ENCODE results near the gene C11orf21.

The C11orf21 gene

DNA sequence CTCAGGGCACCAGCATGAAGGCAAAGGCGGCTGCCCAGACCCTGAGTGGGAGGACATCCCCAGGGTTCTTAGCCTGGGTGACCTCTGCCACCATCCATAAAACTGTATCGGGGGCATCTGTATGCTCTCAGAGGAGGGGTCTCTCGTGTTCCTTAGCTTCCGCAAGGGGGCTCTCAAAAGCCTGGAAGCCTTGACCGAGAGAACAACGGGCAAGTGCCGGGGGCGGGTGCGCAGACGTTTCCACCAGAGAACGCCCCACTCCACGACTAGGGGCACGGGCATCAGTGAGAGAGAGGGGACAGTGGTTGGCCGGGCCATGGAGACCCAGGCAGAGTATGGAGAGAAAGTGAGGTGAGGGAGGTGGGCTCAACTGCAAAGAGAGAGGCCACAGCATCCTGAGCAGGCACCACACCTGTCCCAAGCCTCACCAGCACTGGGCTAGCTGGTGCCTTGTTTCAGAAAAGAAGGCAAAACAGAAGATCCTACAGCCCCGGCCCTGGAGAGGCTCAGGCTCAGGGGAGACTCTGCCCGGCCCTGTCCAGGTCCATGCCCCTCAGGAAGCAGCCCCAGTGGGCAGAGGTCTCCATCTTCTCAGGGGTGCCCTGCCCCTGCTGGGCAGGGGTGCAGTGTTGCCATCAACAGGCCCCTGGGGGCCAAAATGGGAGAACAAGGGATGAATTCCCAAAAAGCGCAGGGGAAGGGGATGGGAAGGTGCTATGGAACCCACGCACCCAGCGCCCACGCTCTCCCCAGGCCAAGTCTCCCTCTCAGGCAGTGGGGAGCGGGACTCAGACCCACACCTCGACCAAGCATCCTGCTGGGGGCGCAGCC, 6.0 kb upstream of the C11orf21 start:
- DNase-seq, result no peak

DNA sequence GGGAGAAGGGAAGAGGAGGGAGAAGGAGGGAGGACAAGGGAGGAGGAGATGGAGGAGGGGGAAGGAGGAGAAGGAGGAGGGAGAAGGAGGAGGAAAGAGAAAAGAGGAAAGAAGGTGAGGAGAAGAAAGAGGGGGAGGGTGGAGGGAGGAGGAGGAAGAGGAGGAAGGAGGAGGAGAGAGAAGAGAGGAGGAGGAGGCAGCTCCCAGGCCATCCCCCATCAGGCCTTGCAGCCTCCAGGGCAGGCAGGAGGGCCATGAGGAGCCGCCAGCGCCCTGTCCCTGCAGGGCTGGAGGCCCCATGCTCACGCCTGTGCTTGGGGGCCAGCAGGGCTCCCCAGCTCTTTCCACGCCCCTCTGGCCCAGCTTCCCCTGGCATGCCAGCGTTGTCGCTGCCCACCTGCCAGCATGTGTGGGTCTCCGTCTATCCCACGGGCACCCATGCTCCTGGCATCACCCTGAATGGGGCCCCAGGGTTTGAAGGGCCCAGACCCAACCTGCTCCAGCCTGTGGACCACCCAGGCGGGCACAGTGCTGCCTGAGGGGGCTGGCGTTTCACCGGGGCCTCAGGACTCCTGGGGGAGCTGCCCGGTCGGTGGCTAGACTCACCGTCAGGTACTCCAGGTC, 5.3 kb upstream of the C11orf21 start:
- DNase-seq, result no peak

DNA sequence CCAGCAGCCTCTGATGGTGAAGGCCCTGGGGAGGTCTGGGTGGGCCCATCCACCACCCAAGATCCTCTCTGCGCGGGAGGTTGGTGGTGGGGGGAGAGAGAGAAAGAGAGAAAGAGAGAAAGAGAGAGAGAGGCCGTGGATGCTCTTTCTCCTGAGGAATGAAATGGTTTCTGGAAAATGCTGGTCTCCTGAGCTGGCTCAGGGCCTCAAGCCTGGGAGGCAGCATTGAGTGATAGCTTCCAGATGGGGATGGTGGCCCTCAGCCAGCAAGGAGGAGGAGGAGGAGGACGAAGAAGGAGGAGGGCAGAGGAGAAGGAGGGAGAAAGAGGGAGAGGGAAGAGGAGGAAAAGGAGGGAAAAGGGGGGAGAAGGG, 4.7 kb upstream of the C11orf21 start:
- DNase-seq, result peak; percentile 96

DNA sequence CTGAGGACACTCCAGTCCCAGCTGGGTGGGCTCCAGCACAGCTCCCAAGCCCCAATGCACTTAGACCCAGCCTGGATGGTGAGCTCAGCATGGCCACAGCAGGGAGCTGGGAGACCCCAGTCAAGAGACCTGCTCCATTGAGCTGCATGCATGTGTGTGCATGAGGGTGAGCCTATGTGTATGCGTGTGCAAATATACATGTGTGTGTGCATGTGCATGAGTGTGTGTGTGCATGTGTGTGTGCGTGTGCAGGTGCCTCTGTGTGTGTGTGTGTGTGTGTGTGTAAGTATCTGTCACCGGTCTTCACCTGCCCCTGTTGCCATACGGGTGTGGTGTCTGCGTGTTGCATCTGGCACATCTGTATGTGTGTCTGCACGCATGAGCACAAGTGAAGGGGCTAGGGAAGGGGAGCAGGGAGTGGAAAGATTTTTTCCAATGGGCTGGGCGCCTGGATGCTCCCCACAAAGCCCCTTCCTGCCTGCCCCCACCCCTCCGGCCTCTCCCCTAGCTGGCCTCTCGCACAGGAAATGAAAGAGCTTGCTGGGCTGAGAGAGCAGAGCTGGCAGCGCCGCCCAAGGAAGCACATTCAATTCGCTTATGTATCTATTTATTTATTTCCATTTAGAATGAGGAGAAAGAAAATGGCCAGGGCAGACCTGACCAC, 4.2 kb upstream of the C11orf21 start:
- DNase-seq, result peak; percentile 68

DNA sequence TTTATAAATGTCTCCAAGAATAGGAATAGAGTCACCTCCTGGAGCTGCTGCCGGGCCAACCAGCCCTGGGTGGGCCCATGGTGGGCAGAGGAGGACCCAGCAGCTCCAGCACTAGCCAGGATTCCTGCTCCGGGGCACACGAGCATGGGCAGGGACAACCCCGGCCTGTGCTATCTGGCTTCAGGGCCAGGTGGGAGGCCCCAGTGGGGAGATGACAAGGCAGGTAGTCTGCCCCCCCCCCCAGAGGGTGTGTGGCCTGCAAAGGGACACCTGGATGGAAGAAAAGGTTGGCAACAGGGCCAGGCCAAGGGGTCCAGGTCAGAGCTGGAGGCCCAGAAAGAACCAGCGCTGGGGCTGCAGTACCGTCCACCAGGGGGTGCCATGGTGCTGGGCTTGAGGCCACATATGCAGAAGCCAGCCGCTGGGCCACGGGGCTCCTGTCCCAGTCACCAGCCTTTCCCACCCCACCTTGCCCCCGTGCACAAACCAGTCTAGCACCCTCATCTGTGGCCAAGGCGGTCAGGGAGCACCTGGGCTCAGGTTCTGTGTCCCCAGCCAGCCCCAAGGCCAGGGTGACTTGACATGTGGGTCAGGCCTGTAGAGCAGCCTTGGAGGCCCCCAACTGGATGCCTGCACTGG, 3.5 kb upstream of the C11orf21 start:
- peak; percentile 68 for DNase-seq

DNA sequence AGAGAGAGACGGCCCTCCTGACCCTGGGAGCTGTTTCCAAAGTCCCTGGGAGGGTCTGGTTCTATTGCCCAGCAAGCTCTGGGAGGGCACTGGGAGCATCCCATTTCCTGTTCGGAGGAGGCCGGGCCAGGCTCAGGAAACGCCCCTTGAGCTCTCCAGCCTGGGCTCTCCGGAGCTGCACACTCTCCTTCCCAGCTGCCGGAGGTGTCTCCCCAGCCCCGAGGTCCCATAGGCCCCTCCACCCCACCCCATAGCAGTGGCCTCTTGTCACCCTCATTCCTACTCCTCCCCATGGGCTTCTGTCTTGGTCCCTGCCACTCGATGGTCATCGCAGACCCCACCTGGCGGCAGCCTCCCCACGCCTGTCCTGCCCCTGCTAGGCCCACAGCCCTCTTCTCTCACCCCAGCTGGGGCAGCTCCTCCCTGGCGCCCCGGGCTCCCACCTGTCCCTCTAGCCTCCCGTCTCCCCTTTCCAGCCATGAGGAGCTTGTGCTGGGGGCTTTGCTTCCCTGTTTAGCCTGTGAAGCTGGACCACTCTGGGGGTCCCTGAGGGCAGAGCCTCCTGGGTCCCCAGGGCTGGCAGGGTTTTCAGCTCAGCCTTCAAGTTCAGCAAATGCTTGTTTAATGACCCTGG, 2.9 kb upstream of the C11orf21 start:
- DNase-seq, result no peak

DNA sequence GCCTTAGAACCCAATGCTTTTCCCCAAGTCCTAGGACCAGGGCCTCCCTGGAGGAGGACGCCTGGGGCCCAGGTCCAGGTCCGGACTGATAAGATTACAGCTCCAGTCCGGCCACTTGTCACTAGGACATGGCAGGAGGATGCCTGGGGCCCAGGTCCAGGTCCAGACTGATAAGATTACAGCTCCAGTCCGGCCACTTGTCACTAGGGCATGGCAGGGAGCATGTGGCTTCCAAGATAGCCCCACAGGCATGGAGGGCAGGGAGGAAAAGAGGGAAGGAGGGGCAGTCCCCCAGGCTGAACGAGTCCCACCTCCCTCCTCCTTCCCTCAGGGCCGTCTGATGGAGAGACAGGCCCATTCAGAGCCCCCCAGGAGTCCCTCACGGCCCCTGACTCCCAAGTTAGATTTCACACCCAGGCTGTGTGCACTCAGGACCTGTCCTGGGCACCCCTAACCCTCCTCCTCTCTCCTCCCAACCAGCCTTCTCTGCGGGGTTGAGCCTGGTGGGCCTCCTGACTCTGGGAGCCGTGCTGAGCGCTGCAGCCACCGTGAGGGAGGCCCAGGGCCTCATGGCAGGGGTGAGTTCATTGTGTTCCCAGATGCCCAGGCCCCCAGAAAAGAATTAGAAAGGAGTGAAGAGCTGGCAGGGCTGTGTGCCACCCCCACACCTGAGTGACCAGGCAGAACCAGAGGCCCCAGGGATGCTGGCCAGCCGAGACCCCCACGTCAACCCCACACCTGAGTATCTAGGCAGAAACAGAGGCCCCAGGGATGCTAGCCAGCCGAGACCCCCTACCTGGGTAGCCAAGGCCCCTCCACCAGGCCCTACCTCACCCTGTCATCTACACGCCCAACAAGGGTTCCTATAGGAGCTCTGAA, 2.1 kb upstream of the C11orf21 start:
- DNase-seq, result no peak

DNA sequence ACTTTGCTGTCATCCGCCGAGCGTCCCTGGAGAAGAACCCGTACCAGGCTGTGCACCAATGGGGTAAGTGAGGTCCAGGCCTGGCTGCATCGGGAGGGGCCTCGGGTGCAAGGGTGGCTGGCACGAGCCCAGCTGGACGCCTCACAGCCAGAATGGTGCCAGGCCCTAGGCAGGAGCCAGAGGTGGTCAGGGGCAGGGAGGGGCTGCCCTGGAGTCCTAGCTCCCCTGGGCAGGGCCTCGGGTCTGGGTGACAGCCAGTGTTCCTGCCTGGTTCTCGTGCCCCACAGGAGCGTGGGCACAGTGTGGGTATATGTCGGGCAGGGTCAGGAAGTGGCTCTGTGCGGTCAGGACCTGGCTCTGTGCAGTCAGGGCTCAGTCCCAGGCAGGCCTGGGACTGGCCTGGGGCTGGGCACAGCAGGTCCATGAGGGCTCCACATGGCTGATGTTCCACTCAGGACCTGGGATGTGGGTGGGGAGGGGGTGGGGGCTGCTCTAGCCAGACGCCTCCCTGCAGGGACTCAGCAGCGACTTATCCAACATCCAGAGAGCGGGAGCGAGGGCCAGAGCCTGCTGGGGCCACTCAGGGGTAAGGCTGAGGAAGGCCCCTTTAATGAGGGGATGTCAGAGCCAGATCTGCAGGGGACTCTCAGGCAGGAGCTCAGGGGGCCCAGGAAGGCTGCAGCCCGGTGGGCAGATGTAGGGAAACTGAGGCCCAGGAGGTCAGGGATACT, 1.3 kb upstream of the C11orf21 start:
- DNase-seq, result no peak

DNA sequence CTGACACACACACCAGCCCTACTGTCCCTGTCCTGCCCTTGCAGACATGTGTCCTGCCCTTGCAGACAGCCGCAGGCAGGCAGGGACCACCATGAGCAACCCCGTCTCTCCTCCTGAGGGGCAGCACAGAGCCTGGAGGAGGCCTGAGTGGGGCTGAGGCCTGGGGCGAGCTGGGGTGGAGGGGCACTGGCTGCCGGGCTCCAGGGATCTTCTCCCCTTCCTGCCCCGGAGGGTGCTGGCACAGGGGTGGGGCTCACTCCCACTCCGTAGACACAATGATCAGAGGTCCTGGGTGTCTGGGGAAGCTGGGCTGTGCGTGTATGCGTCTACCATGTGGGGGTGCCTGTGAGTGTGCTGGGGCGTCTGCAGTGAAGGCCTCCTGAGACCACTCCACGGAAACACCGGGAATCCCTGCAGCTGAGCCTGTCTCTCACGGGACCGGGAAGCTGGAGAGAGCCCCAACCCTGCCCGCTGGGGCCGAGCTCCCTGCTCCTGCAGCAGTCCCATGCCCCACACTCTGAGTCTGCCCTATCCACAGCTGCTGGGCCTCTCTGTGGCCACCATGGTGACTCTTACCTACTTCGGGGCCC, 683 bp upstream of the C11orf21 start:
- no peak for DNase-seq

DNA sequence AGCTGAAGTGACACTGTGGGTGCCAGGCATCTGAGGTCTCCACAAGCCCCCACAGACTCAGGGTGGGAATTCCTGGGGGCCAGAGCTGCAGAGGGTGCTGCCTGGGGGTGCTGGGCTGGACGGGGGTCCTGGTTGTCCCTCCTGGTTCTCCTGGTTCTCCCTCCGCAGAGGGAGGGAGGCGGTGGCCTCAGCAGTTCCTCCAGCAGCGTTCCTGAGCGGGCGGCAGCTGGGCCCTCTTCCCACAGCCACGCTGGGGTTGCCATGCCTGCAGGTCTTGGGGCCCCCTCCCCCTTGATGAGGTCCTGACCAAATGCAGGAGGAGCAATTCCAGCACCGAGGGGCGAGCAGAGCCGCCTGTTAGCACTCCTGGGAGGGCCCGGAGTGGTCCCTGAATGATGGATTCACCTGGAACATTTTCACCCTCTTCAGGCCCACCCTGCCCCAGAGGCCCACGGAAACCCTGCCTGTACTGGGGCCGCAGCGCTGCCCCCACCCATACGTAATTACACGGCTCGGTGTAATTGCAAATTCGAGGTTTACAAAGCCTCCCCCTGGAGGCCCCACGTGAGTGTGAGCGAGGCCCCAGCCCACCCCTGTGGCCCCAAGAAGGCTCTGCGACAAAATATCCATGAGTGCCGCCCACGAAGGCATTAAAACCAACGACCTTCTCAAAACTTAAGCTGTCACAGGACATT, 635 bp downstream of the C11orf21 start:
- no peak for DNase-seq

DNA sequence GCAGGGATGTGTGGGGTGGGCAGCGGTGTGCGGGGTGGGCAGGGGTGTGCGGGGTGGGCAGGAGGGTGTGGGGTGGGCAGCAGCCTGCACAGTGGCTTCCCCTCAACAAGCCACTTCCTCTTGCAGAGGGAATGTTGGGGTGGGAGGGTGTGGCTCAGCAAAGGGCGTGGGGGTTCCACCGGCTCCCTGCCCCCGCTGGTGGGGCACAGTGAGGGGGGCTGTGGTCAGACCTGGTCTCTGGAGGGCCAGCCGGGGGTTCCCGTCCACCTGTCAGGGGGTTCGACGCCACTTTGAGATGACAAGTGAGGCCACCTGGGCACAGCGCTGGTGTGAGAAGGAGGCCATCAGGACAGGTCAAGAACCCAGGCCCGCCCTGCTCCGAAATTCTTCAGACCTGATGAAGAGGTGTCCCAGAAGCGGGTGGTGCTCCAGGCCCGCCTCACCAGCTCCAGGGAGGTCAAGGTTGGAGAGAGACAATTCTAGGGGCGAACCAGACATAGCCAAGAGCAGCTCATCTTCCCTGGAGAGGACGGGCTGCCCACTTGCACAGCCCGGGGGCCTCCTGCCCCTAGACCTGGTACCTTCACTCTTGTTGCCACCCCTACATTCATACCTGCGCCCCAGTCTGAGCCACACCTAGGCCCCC, 1.3 kb downstream of the C11orf21 start:
- DNase-seq, result no peak

DNA sequence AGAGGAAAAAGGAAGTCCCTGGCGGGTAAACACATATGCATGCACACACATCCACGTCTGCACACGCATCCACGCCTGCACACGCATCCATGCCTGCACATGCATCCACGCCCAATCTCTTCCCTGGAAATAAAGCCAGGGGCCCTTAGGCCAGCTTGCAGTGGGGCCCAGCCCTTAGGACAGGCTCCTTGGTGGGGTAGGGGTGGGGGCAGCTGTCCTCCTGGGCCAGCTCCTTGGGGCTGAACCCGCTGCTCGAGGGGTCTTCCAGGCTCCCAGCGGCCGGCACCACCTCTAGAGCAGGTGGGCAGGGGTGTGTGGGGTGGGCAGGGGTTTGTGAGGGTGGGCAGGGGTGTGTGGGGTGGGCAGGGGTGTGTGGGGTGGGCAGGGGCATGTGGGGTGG, 1.9 kb downstream of the C11orf21 start:
- no peak for DNase-seq

DNA sequence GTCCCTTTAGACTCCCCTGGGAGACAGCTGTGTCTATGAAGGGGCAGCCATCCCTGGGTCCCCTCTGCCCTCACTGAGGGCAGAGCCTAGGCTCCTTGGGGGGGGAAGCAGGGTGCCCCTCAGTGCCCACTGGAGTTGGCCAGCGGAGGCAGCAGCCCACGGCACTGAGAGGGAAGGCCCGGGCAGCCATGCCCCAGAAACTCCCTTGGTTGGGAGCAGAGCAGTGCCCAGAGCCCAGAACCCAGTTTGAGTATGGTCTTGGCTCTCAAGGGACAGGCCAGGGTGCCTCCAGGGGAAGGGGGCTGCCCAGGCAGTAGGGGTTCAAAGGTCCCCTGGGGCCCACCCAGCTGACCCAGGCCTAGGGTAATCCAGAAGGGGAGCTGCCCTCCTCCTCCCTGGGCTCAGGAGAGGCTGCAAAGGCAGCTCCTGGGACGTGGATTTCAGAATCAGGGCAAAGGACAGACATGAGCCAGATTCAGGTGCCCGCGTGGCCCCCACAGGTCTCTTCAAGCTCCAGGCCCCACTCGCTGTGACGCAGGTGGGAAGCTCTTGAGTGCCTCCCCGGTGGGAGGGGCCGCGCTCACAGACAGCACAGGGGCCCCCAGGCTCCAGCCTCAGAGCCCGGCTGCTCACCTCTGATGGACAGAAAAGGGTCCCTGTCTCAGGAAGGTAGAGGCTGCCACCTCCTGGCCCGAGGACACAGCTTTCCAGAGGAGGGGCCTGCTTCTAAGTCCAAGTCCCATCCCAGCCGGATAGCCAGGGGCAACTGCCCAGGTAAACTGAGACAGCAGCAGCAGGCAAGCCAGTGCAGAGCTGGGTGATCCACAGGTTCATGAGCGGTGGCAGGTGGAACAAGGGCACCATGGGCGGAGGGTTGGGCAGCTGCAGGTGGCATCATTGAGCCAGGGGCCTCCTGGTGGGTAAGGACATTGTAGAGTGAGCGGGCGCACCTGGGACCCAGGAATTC, 2.6 kb downstream of the C11orf21 start:
- no peak for DNase-seq

DNA sequence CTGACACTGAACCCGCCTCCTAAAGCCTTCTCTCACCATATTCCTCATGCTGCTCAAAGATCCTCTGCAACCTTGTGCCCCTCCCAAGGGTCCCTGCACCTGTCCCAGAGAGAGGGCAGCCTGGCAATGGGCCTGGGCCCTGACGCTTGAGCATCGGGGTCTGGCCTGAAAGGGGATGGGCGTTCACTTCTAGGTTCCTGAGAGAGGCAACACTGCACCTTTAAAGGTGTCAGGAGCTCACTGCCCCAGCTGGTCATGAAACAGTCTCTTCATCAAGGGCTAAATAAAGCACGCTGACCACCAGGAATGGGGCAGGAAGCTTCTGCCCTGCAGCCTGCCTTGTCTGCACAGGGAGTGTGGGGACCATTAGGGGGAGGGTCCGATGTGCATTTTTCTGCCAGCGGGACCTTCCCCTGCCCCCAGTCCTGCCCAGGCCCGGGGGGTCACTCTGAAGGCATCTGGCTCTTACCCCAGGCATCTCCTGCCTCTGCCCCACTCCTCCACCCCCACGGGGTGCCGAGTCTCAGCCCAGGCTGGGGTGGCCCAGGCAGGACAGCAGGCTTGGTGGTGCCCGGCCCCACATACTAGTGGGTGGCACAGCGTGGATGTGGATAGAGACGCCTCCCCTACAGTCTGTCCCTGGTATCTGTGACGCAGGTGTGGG, 3.5 kb downstream of the C11orf21 start:
- DNase-seq, result no peak

DNA sequence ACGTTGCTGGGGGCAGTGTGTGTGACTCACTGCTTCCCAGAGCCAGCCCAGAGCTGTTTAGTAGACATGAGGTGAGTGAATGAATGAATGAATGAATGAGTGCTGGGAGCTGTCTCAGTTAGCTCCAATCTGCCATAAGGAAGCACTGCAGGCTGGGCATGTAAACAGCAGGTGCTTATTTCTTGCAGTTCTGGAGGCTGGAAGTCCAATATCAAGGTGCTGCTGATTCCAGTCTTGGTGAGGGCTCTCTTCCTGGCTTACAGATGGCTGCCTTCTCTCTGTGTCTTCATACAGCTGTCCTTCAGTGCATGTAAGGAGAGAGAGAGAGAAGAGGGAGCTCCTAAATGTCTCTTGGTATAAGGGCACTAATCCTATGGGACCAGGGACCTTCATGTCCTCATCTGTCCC, 4.1 kb downstream of the C11orf21 start:
- DNase-seq, result no peak

DNA sequence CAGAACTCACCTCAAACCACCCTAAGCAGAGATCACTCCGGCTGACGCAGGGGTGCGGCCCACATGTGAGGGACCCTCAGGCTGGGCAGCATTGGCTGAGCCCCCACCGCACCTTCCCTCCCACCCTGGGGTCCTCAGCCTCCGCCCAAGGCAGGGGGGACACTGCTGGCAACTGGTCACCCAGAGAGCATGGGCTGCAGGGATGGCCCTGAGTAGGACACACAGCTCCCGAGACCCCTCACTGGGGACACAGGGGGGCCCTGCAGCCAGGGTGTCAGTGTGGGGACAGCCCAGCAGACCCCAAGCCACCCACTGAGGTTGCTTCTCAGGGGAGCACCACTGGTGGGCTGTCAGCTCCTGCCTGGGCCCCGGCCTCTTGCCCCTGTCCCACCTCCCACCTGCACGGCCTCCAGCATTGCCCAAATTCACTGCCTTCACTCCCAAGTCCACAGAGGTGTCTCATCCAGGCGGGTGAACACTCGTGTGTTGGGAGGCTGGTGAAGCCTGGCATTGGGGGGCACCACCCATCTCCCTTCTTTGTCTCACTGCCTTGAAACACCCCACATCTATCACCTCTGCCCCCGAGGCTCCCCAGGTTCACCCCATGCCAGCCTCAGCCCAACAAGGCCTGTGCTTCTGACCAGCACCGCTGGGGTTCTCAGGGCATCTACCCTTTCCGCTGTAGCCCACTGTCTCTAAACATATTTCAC, 4.7 kb downstream of the C11orf21 start:
- no peak for DNase-seq

Measured in fibroblast of upper back skin (primary cell).